Activated T-helper 2 cell treated with anti-CD3 and anti-CD28 coated beads, Interferon-gamma antibody, Interleukin-2, Interleukin-4, amounts not matched to agents 10 μg/mL and 5 μg/mL and 100 μg/mL, durations not matched to agents 14 hours and 24 hours and 36 hours (primary cell): Measurements from ENCODE around the gene ZNF385C. TPM values are rescaled to one million over a fixed set of nuclear protein-coding genes. Genes with fewer than 3 reads are reported as not detected.

ENCODE experiments used
- DNase-seq: peaks from one replicate; pipeline ENCODE4 v3.0.0; 2021; ENCODE audit warnings: low spot score
- H3K27ac Mint-ChIP-seq: one replicate; pipeline ENCODE4 v1.8.0; 2021; ENCODE audit warnings: mixed read lengths
- H3K27me3 Mint-ChIP-seq: one replicate; pipeline ENCODE4 v1.8.0; 2021; ENCODE audit warnings: low read depth, mixed read lengths
- H3K36me3 Mint-ChIP-seq: one replicate; pipeline ENCODE4 v1.8.0; 2021; ENCODE audit warnings: low read depth, mixed read lengths
- H3K4me1 Mint-ChIP-seq: one replicate; pipeline ENCODE4 v1.8.0; 2021; ENCODE audit warnings: low read depth, mixed read lengths
- H3K4me3 Mint-ChIP-seq: one replicate; pipeline ENCODE4 v1.8.0; 2021; ENCODE audit warnings: low read depth, mild to moderate bottlenecking, moderate library complexity, mixed read lengths
- H3K9me3 Mint-ChIP-seq: one replicate; pipeline ENCODE4 v1.8.0; 2021; ENCODE audit warnings: mixed read lengths
- intact Hi-C: fragments of 100-400 bp; cut with micrococcal nuclease; formaldehyde crosslinking; loops from one replicate; pipeline ENCODE4 v1.15.1; 2023
- total RNA-seq: library from RNA; stranded (reverse); gene quantifications from 2 replicates; pipeline ENCODE4 v1.2.3, GENCODE V29; 2022

Gene ZNF385C
- total RNA-seq, 1 donor from 2014 or later = 0.16 TPM

- Mint-ChIP-seq H3K4me3 (no peak overlapping the region), H3K27ac (no peak overlapping the region), H3K27me3 (peaks cover 27% of the 10 kb centered on the region), H3K4me1 (no peaks in the 10 kb centered on the region), H3K36me3 (no peaks in the 10 kb centered on the region), H3K9me3 (no peaks in the 10 kb centered on the region)
- intact Hi-C loops = no loop called here
- DNase-seq = no peak
These were observed 3.8 kb downstream of the ZNF385C start for GRCh38 chr17:42094375-42095069.

GRCh38 chr17:42092939-42093338, 5.3 kb downstream of the ZNF385C start:
- no peak for DNase-seq
- Mint-ChIP-seq H3K9me3 (no peaks in the 10 kb centered on the region), H3K27ac (no peak overlapping the region), H3K36me3 (no peaks in the 10 kb centered on the region), H3K27me3 (peaks cover 30% of the 10 kb centered on the region), H3K4me1 (no peaks in the 10 kb centered on the region), H3K4me3 (no peak overlapping the region)
- intact Hi-C loops = no loop called here

- no peaks in the 10 kb centered on the region for H3K4me1 Mint-ChIP-seq
- no peak for DNase-seq
- H3K27me3 Mint-ChIP-seq = peaks cover 18% of the 10 kb centered on the region
- intact Hi-C loops = no loop called here
- no peaks in the 10 kb centered on the region for H3K36me3 Mint-ChIP-seq
- H3K4me3 Mint-ChIP-seq = no peak overlapping the region
- H3K27ac Mint-ChIP-seq = no peak overlapping the region
- no peaks in the 10 kb centered on the region for H3K9me3 Mint-ChIP-seq
These were observed 7.1 kb downstream of the ZNF385C start for GRCh38 chr17:42090964-42091790.

GRCh38 chr17:42088736-42089135, 9.5 kb downstream of the ZNF385C start:
- no peak for DNase-seq
- Mint-ChIP-seq H3K27ac (no peak overlapping the region), H3K9me3 (no peaks in the 10 kb centered on the region), H3K27me3 (peaks cover 16% of the 10 kb centered on the region), H3K4me3 (no peak overlapping the region), H3K4me1 (no peaks in the 10 kb centered on the region), H3K36me3 (no peaks in the 10 kb centered on the region)
- intact Hi-C loops = no loop called here

GRCh38 chr17:42087736-42088705, 10.3 kb downstream of the ZNF385C start:
- H3K27ac Mint-ChIP-seq = no peak overlapping the region
- H3K4me3 Mint-ChIP-seq = no peak overlapping the region
- intact Hi-C loops = no loop called here
- no peak for DNase-seq
- H3K36me3 Mint-ChIP-seq = no peaks in the 10 kb centered on the region
- H3K9me3 Mint-ChIP-seq = no peaks in the 10 kb centered on the region
- peaks cover 16% of the 10 kb centered on the region for H3K27me3 Mint-ChIP-seq
- H3K4me1 Mint-ChIP-seq = no peaks in the 10 kb centered on the region

GRCh38 chr17:42087042-42087701, 11.1 kb downstream of the ZNF385C start:
- H3K9me3 Mint-ChIP-seq = no peaks in the 10 kb centered on the region
- no peaks in the 10 kb centered on the region for H3K36me3 Mint-ChIP-seq
- no peaks in the 10 kb centered on the region for H3K4me1 Mint-ChIP-seq
- no peak overlapping the region for H3K27ac Mint-ChIP-seq
- no peak overlapping the region for H3K4me3 Mint-ChIP-seq
- intact Hi-C loops = no loop called here
- no peak for DNase-seq
- H3K27me3 Mint-ChIP-seq = peaks cover 16% of the 10 kb centered on the region

- Mint-ChIP-seq H3K4me1 (no peaks in the 10 kb centered on the region), H3K9me3 (no peaks in the 10 kb centered on the region), H3K27me3 (peaks cover 2% of the 10 kb centered on the region), H3K36me3 (no peaks in the 10 kb centered on the region), H3K4me3 (no peak overlapping the region), H3K27ac (no peak overlapping the region)
- intact Hi-C loops = no loop called here
- no peak for DNase-seq
These were observed 16.6 kb downstream of the ZNF385C start for GRCh38 chr17:42081516-42082129.

- Mint-ChIP-seq H3K4me3 (no peak overlapping the region), H3K36me3 (no peaks in the 10 kb centered on the region), H3K27ac (no peak overlapping the region), H3K27me3 (peaks cover 10% of the 10 kb centered on the region), H3K4me1 (no peaks in the 10 kb centered on the region), H3K9me3 (no peaks in the 10 kb centered on the region)
- DNase-seq = no peak
- intact Hi-C loops = no loop called here
These were observed 18.7 kb downstream of the ZNF385C start for GRCh38 chr17:42079541-42079940.

GRCh38 chr17:42078396-42079043, 19.8 kb downstream of the ZNF385C start:
- no peaks in the 10 kb centered on the region for H3K9me3 Mint-ChIP-seq
- no peaks in the 10 kb centered on the region for H3K36me3 Mint-ChIP-seq
- DNase-seq = no peak
- intact Hi-C loops = no loop called here
- H3K4me3 Mint-ChIP-seq = no peak overlapping the region
- H3K27ac Mint-ChIP-seq = no peak overlapping the region
- H3K27me3 Mint-ChIP-seq = peaks cover 15% of the 10 kb centered on the region
- H3K4me1 Mint-ChIP-seq = no peaks in the 10 kb centered on the region

GRCh38 chr17:42077755-42078154, 20.5 kb downstream of the ZNF385C start:
- no peak for DNase-seq
- Mint-ChIP-seq H3K27me3 (peaks cover 21% of the 10 kb centered on the region), H3K36me3 (no peaks in the 10 kb centered on the region), H3K4me3 (no peak overlapping the region), H3K4me1 (no peaks in the 10 kb centered on the region), H3K27ac (no peak overlapping the region), H3K9me3 (no peaks in the 10 kb centered on the region)
- intact Hi-C loops = no loop called here

GRCh38 chr17:42076797-42077559, 21.3 kb downstream of the ZNF385C start:
- no peak overlapping the region for H3K27ac Mint-ChIP-seq
- intact Hi-C loops = no loop called here
- H3K4me3 Mint-ChIP-seq = no peak overlapping the region
- DNase-seq = no peak
- H3K9me3 Mint-ChIP-seq = no peaks in the 10 kb centered on the region
- H3K4me1 Mint-ChIP-seq = peaks cover under 1% of the 10 kb centered on the region
- H3K36me3 Mint-ChIP-seq = no peaks in the 10 kb centered on the region
- peaks cover 24% of the 10 kb centered on the region for H3K27me3 Mint-ChIP-seq
